Keratinocyte (primary cell): ENCODE data around the gene TOR3A. TPM values are rescaled to one million over a fixed set of nuclear protein-coding genes. Genes with fewer than 3 reads are reported as not detected.
A peak's percentile ranks its signal among the peaks of the same experiment; 100 is the strongest.

ENCODE experiments used
- DNase-seq: peaks from one replicate; pipeline ENCODE4 v3.0.0-alpha.2; 2011; ENCODE audit warnings: low read depth, missing footprints, low spot score
- FAIRE-seq: peaks from 2 replicates; lab custom pipeline; 2011; peaks lifted over from hg19 to GRCh38; lab: Jason Lieb, UNC
- H2AFZ ChIP-seq: 2 replicates; pipeline ENCODE4 v1.6.0; 2012; ENCODE audit warnings: low read length, control low read depth, inconsistent platforms; ENCODE audit not compliant: control insufficient read depth
- H3K27ac ChIP-seq: 2 replicates; pipeline ENCODE4 v1.5.1; 2011; ENCODE audit warnings: low read length; ENCODE audit not compliant: control insufficient read depth, insufficient read depth
- H3K27me3 ChIP-seq: 3 replicates; pipeline ENCODE4 v1.6.0; 2011; ENCODE audit warnings: low read length; ENCODE audit not compliant: control insufficient read depth, insufficient read depth; ENCODE audit errors: extremely low read depth
- H3K36me3 ChIP-seq, 2 experiments: 2 replicates in 1 of 2; 3 replicates in 1 of 2; pipeline ENCODE4 v1.5.1; 2011; ENCODE audit warnings: low read length in 2 of 2, mild to moderate bottlenecking in 1 of 2; ENCODE audit not compliant: control insufficient read depth in 2 of 2, insufficient read depth in 2 of 2; ENCODE audit errors: extremely low read depth in 1 of 2
- H3K4me1 ChIP-seq: 3 replicates; pipeline ENCODE4 v1.5.1; 2011; ENCODE audit warnings: low read length; ENCODE audit not compliant: control insufficient read depth, insufficient read depth; ENCODE audit errors: extremely low read depth
- H3K4me2 ChIP-seq: 3 replicates; pipeline ENCODE4 v1.6.0; 2011; ENCODE audit warnings: low read depth, low read length; ENCODE audit not compliant: control insufficient read depth, insufficient read depth; ENCODE audit errors: extremely low read depth
- H3K4me3 ChIP-seq, 3 experiments: fragments of 200-600 bp in 1 of 3; sonication (generic) in 1 of 3; 2 replicates in 2 of 3; 3 replicates in 1 of 3; pipeline ENCODE4 v1.5.1; 2011 to 2016; ENCODE audit warnings: low read length in 3 of 3, mild to moderate bottlenecking in 3 of 3, control low read depth in 2 of 3, inconsistent platforms in 1 of 3, low read depth in 1 of 3, mixed read lengths in 1 of 3, mixed run types in 1 of 3, moderate library complexity in 1 of 3; ENCODE audit not compliant: control insufficient read depth in 2 of 3, insufficient read depth in 2 of 3; ENCODE audit errors: extremely low read depth in 1 of 3
- H3K79me2 ChIP-seq: 2 replicates; pipeline ENCODE4 v1.6.0; 2012; ENCODE audit warnings: low read length; ENCODE audit not compliant: control insufficient read depth, insufficient read depth
- H3K9ac ChIP-seq: 3 replicates; pipeline ENCODE4 v1.6.0; 2011; ENCODE audit warnings: low read length; ENCODE audit not compliant: control insufficient read depth, insufficient read depth; ENCODE audit errors: extremely low read depth
- H3K9me1 ChIP-seq: 3 replicates; pipeline ENCODE4 v1.6.0; 2011; ENCODE audit warnings: low read length; ENCODE audit not compliant: control insufficient read depth, insufficient read depth; ENCODE audit errors: extremely low read depth
- H3K9me3 ChIP-seq: 2 replicates; pipeline ENCODE4 v1.5.1; 2012; ENCODE audit warnings: low read depth, low read length; ENCODE audit not compliant: control insufficient read depth
- H4K20me1 ChIP-seq: 3 replicates; pipeline ENCODE4 v1.6.0; 2011; ENCODE audit warnings: low read length; ENCODE audit not compliant: control insufficient read depth, insufficient read depth; ENCODE audit errors: extremely low read depth
- EZH2 ChIP-seq: IDR thresholded peaks from one replicate; pipeline ENCODE4 v1.6.1; 2012; ENCODE audit warnings: inconsistent platforms, mild to moderate bottlenecking, low read length, moderate library complexity
- dilution Hi-C: fragments of 300-500 bp; cut with MboI; formaldehyde crosslinking; loops from one replicate; pipeline ENCODE4 v1.7.0; 2020; ENCODE audit warnings: low sequenced_read_pairs; ENCODE audit not compliant: extremely low pct_ligation_motif_present
- polyA plus RNA-seq, 5 experiments: library from polyadenylated mRNA; depleted of rRNA in 3 of 5; stranded (reverse) in 3 of 5; stranded (forward) in 1 of 5; unstranded in 1 of 5; fragments of >200 nt; gene quantifications; 1 replicate in 1 of 5; 2 replicates in 3 of 5; 3 replicates in 1 of 5; pipeline versions ENCODE4 v1.2.1 to v1.2.3, GENCODE V29; 2011 to 2012; ENCODE audit warnings: missing spikeins in 2 of 5, low read depth in 1 of 5, low replicate concordance in 1 of 5
- TF ChIP-seq, protein P1 (sequence below), 3 experiments: IDR thresholded peaks in 1 of 3; conservative IDR thresholded peaks in 1 of 3; optimal IDR thresholded peaks in 1 of 3; 2 replicates in 2 of 3; 3 replicates in 1 of 3; pipeline versions ENCODE3 to v1.5.1; 2011; ENCODE audit warnings: low read length in 3 of 3, mild to moderate bottlenecking in 3 of 3, moderate library complexity in 2 of 3, control low read depth in 1 of 3, inconsistent platforms in 1 of 3; ENCODE audit not compliant: insufficient read depth in 2 of 3; ENCODE audit errors: extremely low read depth in 1 of 3

TOR3A gene
- polyA plus RNA-seq, 1 donor (not counting 4 experiments of a cell fraction or from before 2014, with no cell fraction given) = 16.8 TPM

DNA sequence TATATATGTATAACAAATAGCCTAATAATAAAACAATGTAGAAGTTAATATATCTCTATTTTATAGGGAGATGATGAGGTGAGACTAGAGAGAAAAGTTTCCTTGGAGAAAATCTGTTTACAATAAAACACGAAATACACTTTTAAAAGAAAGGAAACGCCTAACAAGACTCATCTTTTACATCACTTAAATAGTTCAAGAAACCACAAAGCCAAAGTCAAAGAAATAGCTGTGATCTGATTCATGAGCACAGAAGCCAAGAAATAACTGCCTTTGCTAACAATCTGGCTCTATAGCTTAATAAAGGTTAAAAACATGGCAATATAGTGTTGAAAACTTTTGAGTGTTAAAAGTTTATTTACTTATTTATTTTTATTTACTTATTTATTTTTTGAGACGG is 61.5 kb downstream of the TOR3A start:
- Histone ChIP-seq H3K9me1 (no peaks in the 10 kb centered on the region), H3K4me2 (peak overlapping the region; percentile 58), H3K9ac (peak overlapping the region; percentile 92), H3K4me3 (peak overlapping the region in 1 of 3 experiments; percentile 85), H4K20me1 (peaks cover 7% of the 10 kb centered on the region), H3K79me2 (peaks cover 56% of the 10 kb centered on the region), H3K9me3 (no peaks in the 10 kb centered on the region), H2AFZ (no peak overlapping the region), H3K36me3 (peaks cover 9 to 15% of the 10 kb centered on the region in 2 experiments), H3K4me1 (peaks cover 38% of the 10 kb centered on the region), H3K27ac (peak overlapping the region; percentile 94), H3K27me3 (no peaks in the 10 kb centered on the region)
- FAIRE-seq = peak; percentile 26
- DNase-seq = no peak
- dilution Hi-C loops = no loop called here
- TF ChIP-seq EZH2 = no peak
- TF ChIP-seq, protein P1, sequence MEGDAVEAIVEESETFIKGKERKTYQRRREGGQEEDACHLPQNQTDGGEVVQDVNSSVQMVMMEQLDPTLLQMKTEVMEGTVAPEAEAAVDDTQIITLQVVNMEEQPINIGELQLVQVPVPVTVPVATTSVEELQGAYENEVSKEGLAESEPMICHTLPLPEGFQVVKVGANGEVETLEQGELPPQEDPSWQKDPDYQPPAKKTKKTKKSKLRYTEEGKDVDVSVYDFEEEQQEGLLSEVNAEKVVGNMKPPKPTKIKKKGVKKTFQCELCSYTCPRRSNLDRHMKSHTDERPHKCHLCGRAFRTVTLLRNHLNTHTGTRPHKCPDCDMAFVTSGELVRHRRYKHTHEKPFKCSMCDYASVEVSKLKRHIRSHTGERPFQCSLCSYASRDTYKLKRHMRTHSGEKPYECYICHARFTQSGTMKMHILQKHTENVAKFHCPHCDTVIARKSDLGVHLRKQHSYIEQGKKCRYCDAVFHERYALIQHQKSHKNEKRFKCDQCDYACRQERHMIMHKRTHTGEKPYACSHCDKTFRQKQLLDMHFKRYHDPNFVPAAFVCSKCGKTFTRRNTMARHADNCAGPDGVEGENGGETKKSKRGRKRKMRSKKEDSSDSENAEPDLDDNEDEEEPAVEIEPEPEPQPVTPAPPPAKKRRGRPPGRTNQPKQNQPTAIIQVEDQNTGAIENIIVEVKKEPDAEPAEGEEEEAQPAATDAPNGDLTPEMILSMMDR (optimal IDR thresholded peaks at IDR 0.05 in 1 of 3, IDR thresholded peaks at IDR 0.05 in 1 of 3, conservative IDR thresholded peaks at IDR 0.05 in 1 of 3; ENCODE audit: extremely low read depth in 1 of 3, insufficient read depth in 2 of 3, low read length in 3 of 3) = no peak

DNA sequence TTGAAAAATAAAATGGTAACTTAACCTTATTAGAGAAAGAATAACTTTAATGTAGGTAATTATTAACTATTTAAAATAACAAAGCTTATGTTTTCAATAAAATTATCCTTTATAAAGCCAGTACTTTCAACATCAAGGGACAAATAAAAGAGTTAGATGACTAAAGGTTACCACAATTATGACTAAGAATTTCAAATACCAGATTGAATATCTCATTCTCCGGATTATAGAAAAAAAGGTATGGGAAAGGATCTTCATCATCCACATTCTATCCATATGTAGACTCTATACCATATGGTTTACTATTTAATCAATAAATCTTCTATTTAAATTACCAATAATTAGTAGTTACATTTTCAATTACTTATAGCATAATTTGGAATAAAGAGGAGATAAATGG is 62.8 kb downstream of the TOR3A start:
- DNase-seq (no peak), FAIRE-seq (no peak)
- Histone ChIP-seq H4K20me1 (peaks cover 6% of the 10 kb centered on the region), H3K4me2 (peak overlapping the region; percentile 51), H3K9ac (peak overlapping the region; percentile 15), H3K9me3 (no peaks in the 10 kb centered on the region), H3K4me1 (peaks cover 34% of the 10 kb centered on the region), H3K27ac (peak overlapping the region; percentile 94), H3K27me3 (no peaks in the 10 kb centered on the region), H2AFZ (no peak overlapping the region), H3K36me3 (peaks cover 6 to 11% of the 10 kb centered on the region in 2 experiments), H3K4me3 (no peak overlapping the region), H3K9me1 (no peaks in the 10 kb centered on the region), H3K79me2 (peaks cover 48% of the 10 kb centered on the region)
- dilution Hi-C loops = no loop called here
- TF ChIP-seq, protein P1 (optimal IDR thresholded peaks at IDR 0.05 in 1 of 3, IDR thresholded peaks at IDR 0.05 in 1 of 3, conservative IDR thresholded peaks at IDR 0.05 in 1 of 3; ENCODE audit: extremely low read depth in 1 of 3, insufficient read depth in 2 of 3, low read length in 3 of 3) = no peak
- no peak for TF ChIP-seq EZH2
